GM23338 (cell line): Measurements from ENCODE around the gene SRP68. TPM values are rescaled to one million over a fixed set of nuclear protein-coding genes. Genes with fewer than 3 reads are reported as not detected.

Experiments used
- ATAC-seq: fragments of 200-7000 bp; cut with Tn5 transposase; 3 replicates; pipeline ENCODE4 v1.9.1; 2020
- DNase-seq: peaks from one replicate; pipeline ENCODE4 v3.0.0-alpha.2; 2015; ENCODE audit warnings: low spot score
- H2AFZ ChIP-seq: fragments of 200-600 bp; sonication (generic); 2 replicates; pipeline ENCODE4 v1.8.0; 2016; ENCODE audit warnings: antibody characterized with exemption, mild to moderate bottlenecking, moderate library complexity
- H3F3A ChIP-seq: fragments of 200-600 bp; sonication (generic); replicated peaks from 2 replicates; pipeline ENCODE4 v1.8.0; 2017; ENCODE audit warnings: antibody characterized with exemption, mixed run types, low read depth
- H3K27ac ChIP-seq: fragments of 200-600 bp; sonication (generic); 2 replicates; pipeline ENCODE4 v1.6.1; 2016; ENCODE audit warnings: low read depth
- H3K27me3 ChIP-seq: fragments of 200-600 bp; sonication (generic); 2 replicates; pipeline ENCODE4 v1.8.0; 2016; ENCODE audit warnings: mild to moderate bottlenecking, mixed run types, moderate library complexity; ENCODE audit not compliant: insufficient read depth
- H3K36me3 ChIP-seq: fragments of 200-600 bp; sonication (generic); 2 replicates; pipeline ENCODE4 v1.8.0; 2016; ENCODE audit warnings: mild to moderate bottlenecking; ENCODE audit not compliant: insufficient read depth
- H3K4me1 ChIP-seq: fragments of 200-600 bp; sonication (generic); 2 replicates; pipeline ENCODE4 v1.8.0; 2016; ENCODE audit warnings: mild to moderate bottlenecking, moderate library complexity; ENCODE audit not compliant: insufficient read depth
- H3K4me2 ChIP-seq: fragments of 200-600 bp; sonication (generic); 2 replicates; pipeline ENCODE4 v1.7.1; 2017; ENCODE audit warnings: mixed run types
- H3K4me3 ChIP-seq: fragments of 200-600 bp; sonication (generic); 2 replicates; pipeline ENCODE4 v1.6.1; 2016; ENCODE audit warnings: mixed run types
- H3K79me2 ChIP-seq: fragments of 200-600 bp; sonication (generic); replicated peaks from 2 replicates; pipeline ENCODE4 v1.8.0; 2017; ENCODE audit warnings: mild to moderate bottlenecking; ENCODE audit not compliant: insufficient read depth
- H3K9me2 ChIP-seq: fragments of 200-600 bp; sonication (generic); 2 replicates; pipeline ENCODE4 v1.8.0; 2017; ENCODE audit not compliant: insufficient read depth
- H4K20me1 ChIP-seq: fragments of 200-600 bp; sonication (generic); replicated peaks from 2 replicates; pipeline ENCODE4 v1.8.0; 2017; ENCODE audit warnings: mild to moderate bottlenecking; ENCODE audit not compliant: insufficient read depth
- H3K27ac Mint-ChIP-seq: 2 replicates; pipeline ENCODE4 v1.8.0; 2020; ENCODE audit warnings: inconsistent platforms, mild to moderate bottlenecking, moderate library complexity, mixed read lengths
- H3K27me3 Mint-ChIP-seq: 3 replicates; pipeline ENCODE4 v1.8.0; 2022; ENCODE audit warnings: low read depth, mild to moderate bottlenecking, moderate library complexity, mixed read lengths, inconsistent platforms; ENCODE audit not compliant: insufficient read depth, poor library complexity
- H3K36me3 Mint-ChIP-seq: 3 replicates; pipeline ENCODE4 v1.8.0; 2021; ENCODE audit warnings: low read depth, mild to moderate bottlenecking, inconsistent platforms, moderate library complexity, mixed read lengths
- H3K4me1 Mint-ChIP-seq: 3 replicates; pipeline ENCODE4 v1.8.0; 2020; ENCODE audit warnings: mild to moderate bottlenecking, inconsistent platforms, mixed read lengths
- H3K4me3 Mint-ChIP-seq: 3 replicates; pipeline ENCODE4 v1.8.0; 2021; ENCODE audit warnings: moderate library complexity, mild to moderate bottlenecking, inconsistent platforms, mixed read lengths
- H3K9me3 Mint-ChIP-seq: 3 replicates; pipeline ENCODE4 v1.8.0; 2020; ENCODE audit warnings: moderate library complexity, mild to moderate bottlenecking, inconsistent platforms, mixed read lengths
- CTCF ChIP-seq, 2 experiments: fragments of 200-600 bp in 1 of 2; sonication (generic) in 1 of 2; conservative IDR thresholded peaks; 2 replicates each; pipeline versions ENCODE4 v1.5.1 to v1.6.1; 2016 to 2017; ENCODE audit warnings: antibody characterized with exemption in 2 of 2, low read depth in 2 of 2, mild to moderate bottlenecking in 2 of 2, moderate library complexity in 1 of 2
- JUNB ChIP-seq: IDR thresholded peaks from one replicate; pipeline ENCODE4 v1.6.1; 2016; ENCODE audit warnings: antibody characterized with exemption; ENCODE audit not compliant: unreplicated experiment
- NANOG ChIP-seq: IDR thresholded peaks from 2 replicates; pipeline ENCODE4 v1.6.1; 2016; ENCODE audit warnings: antibody characterized with exemption, borderline replicate concordance
- STAT1 ChIP-seq: IDR thresholded peaks from one replicate; pipeline ENCODE4 v1.6.1; 2016; ENCODE audit warnings: antibody characterized with exemption; ENCODE audit not compliant: unreplicated experiment
- ZNF331 ChIP-seq: fragments of 250-450 bp; sonication (Bioruptor Pico); IDR thresholded peaks from 2 replicates; pipeline ENCODE4 v1.5.0; 2020; ENCODE audit warnings: low read depth, mild to moderate bottlenecking, moderate library complexity
- polyA plus RNA-seq: library from polyadenylated mRNA; unstranded; fragments of >200 nt; fragmentation: Nextera tagmentation; extraction: Ambion mirVana; gene quantifications from 2 replicates; pipeline ENCODE4 v1.2.1, GENCODE V29; 2016
- total RNA-seq: library from RNA; depleted of rRNA; stranded (reverse); fragments of >200 nt; shearing (Covaris generic); gene quantifications from 2 replicates; pipeline ENCODE4 v1.2.3, GENCODE V29; 2014
- TF ChIP-seq, protein P1 (sequence below): fragments of 250-450 bp; sonication (Bioruptor Pico); IDR thresholded peaks from 2 replicates; pipeline ENCODE4 v1.5.0; 2020; ENCODE audit warnings: mild to moderate bottlenecking, moderate library complexity

Gene SRP68
- total and polyA plus RNA-seq, 2 experiments from 2014 or later = 30.7 to 62.8 TPM

- TF ChIP-seq, protein P1, sequence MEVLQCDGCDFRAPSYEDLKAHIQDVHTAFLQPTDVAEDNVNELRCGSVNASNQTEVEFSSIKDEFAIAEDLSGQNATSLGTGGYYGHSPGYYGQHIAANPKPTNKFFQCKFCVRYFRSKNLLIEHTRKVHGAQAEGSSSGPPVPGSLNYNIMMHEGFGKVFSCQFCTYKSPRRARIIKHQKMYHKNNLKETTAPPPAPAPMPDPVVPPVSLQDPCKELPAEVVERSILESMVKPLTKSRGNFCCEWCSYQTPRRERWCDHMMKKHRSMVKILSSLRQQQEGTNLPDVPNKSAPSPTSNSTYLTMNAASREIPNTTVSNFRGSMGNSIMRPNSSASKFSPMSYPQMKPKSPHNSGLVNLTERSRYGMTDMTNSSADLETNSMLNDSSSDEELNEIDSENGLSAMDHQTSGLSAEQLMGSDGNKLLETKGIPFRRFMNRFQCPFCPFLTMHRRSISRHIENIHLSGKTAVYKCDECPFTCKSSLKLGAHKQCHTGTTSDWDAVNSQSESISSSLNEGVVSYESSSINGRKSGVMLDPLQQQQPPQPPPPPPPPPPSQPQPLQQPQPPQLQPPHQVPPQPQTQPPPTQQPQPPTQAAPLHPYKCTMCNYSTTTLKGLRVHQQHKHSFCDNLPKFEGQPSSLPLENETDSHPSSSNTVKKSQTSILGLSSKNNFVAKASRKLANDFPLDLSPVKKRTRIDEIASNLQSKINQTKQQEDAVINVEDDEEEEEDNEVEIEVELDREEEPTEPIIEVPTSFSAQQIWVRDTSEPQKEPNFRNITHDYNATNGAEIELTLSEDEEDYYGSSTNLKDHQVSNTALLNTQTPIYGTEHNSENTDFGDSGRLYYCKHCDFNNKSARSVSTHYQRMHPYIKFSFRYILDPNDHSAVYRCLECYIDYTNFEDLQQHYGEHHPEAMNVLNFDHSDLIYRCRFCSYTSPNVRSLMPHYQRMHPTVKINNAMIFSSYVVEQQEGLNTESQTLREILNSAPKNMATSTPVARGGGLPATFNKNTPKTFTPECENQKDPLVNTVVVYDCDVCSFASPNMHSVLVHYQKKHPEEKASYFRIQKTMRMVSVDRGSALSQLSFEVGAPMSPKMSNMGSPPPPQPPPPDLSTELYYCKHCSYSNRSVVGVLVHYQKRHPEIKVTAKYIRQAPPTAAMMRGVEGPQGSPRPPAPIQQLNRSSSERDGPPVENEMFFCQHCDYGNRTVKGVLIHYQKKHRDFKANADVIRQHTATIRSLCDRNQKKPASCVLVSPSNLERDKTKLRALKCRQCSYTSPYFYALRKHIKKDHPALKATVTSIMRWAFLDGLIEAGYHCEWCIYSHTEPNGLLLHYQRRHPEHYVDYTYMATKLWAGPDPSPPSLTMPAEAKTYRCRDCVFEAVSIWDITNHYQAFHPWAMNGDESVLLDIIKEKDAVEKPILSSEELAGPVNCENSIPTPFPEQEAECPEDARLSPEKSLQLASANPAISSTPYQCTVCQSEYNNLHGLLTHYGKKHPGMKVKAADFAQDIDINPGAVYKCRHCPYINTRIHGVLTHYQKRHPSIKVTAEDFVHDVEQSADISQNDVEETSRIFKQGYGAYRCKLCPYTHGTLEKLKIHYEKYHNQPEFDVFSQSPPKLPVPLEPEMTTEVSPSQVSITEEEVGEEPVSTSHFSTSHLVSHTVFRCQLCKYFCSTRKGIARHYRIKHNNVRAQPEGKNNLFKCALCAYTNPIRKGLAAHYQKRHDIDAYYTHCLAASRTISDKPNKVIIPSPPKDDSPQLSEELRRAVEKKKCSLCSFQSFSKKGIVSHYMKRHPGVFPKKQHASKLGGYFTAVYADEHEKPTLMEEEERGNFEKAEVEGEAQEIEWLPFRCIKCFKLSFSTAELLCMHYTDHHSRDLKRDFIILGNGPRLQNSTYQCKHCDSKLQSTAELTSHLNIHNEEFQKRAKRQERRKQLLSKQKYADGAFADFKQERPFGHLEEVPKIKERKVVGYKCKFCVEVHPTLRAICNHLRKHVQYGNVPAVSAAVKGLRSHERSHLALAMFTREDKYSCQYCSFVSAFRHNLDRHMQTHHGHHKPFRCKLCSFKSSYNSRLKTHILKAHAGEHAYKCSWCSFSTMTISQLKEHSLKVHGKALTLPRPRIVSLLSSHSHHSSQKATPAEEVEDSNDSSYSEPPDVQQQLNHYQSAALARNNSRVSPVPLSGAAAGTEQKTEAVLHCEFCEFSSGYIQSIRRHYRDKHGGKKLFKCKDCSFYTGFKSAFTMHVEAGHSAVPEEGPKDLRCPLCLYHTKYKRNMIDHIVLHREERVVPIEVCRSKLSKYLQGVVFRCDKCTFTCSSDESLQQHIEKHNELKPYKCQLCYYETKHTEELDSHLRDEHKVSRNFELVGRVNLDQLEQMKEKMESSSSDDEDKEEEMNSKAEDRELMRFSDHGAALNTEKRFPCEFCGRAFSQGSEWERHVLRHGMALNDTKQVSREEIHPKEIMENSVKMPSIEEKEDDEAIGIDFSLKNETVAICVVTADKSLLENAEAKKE (CRISPR knock-in tag) = no peak
- TF ChIP-seq JUNB (no peak), CTCF (conservative IDR thresholded peaks at IDR 0.05; ENCODE audit: low read depth in 2 of 2) (no peak)
Observed at GRCh38 chr17:76048025-76048605, 24.2 kb downstream of the SRP68 start (continued).

- Histone ChIP-seq H3K4me1 (peaks cover 9% of the 10 kb centered on the region; the same call in 1 of the 2 replicates), H3K36me3 (peaks cover 56% of the 10 kb centered on the region), H3K27ac (no peak overlapping the region), H3F3A (peaks cover 22% of the 10 kb centered on the region; the same call in 1 of the 2 replicates), H4K20me1 (peaks cover 6% of the 10 kb centered on the region), H3K27me3 (no peaks in the 10 kb centered on the region), H3K79me2 (0 out of 2 replicates have a peak, but pooled peaks cover under 1% of the 10 kb centered on the region), H3K4me2 (no peak overlapping the region), H3K4me3 (no peak overlapping the region), H2AFZ (no peak overlapping the region), H3K9me2 (no peaks in the 10 kb centered on the region)
- DNase-seq (no peak), ATAC-seq (no peak)
- H3K27ac Mint-ChIP-seq = no peak overlapping the region
- H3K9me3 Mint-ChIP-seq = no peaks in the 10 kb centered on the region
- peaks cover 84% of the 10 kb centered on the region for H3K36me3 Mint-ChIP-seq
- peaks cover 9% of the 10 kb centered on the region for H3K4me1 Mint-ChIP-seq
- no peak overlapping the region for H3K4me3 Mint-ChIP-seq
- H3K27me3 Mint-ChIP-seq = peaks cover 3% of the 10 kb centered on the region
- TF ChIP-seq STAT1 = no peak
- no peak for TF ChIP-seq NANOG
- no peak for TF ChIP-seq ZNF331 (CRISPR knock-in tag)
- TF ChIP-seq JUNB = no peak
- TF ChIP-seq, protein P1 (CRISPR knock-in tag) = no peak
Observed at GRCh38 chr17:76046064-76046463, 26.3 kb downstream of the SRP68 start.
